Measurements from ENCODE around the gene PPM1M. TPM values are rescaled to one million over a fixed set of nuclear protein-coding genes. Genes with fewer than 3 reads are reported as not detected.

Gene PPM1M
- total and polyA plus RNA-seq, 4 donors: 18.2 to 53.6 (median 35.0) TPM

- WGBS, 2 donors: 88 to 89% methylated on average over 4 of the region's 4 CpGs
- DNase-seq (no peak), ATAC-seq (ENCODE audit: insufficient read depth, low FRiP score) (no peak)
- Histone ChIP-seq H3K4me3 (no peak overlapping the region), H3K27me3 (ENCODE audit: control insufficient read depth in 3 of 3, insufficient read depth in 3 of 3, low read length in 2 of 3) (no peaks in the 10 kb centered on the region), H3K9ac (ENCODE audit: insufficient read depth in 1 of 2, low read length in 2 of 2) (no peak overlapping the region), H3K27ac (ENCODE audit: low read depth in 1 of 2, low read length in 1 of 2) (no peak overlapping the region), H3K4me1 (ENCODE audit: control insufficient read depth in 5 of 5, insufficient read depth in 5 of 5, low read length in 5 of 5) (peaks cover 0 to 1% (median 0%) of the 10 kb centered on the region in 5 donors), H3K9me3 (ENCODE audit: control insufficient read depth in 4 of 4, insufficient read depth in 3 of 4, low read length in 3 of 4) (no peaks in the 10 kb centered on the region), H3K36me3 (ENCODE audit: control insufficient read depth in 4 of 4, insufficient read depth in 4 of 4, low read length in 4 of 4) (peaks cover 0 to 43% (median 12%) of the 10 kb centered on the region in 4 donors)
- TF ChIP-seq CTCF (IDR thresholded peaks at IDR 0.05; ENCODE audit: control extremely low read depth, extremely low read depth): no peak
Observed at GRCh38 chr3:52227117-52227516, 18.4 kb upstream of the PPM1M start.

DNA sequence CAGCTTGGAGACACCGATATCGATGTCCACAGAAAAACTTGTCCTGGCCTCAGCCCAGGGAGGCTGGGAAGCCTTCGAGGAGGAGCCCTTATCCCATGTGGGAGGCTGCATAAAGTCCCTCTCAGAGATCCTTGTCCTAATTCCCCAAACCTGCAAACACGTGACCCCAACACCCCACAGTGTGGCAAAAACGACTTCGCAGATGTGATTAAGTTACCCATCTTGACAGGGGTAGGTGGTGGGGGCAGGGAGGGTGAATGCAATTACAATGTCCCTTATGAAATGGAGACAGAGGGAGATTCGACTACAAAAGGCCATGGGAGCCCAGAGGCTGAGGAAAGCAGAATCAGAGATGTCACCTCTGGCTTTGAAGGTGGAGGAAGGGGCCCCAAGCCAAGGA, 17.8 kb upstream of the PPM1M start:
- Histone ChIP-seq H3K4me3 (no peak overlapping the region), H3K27me3 (ENCODE audit: control insufficient read depth in 3 of 3, insufficient read depth in 3 of 3, low read length in 2 of 3) (no peaks in the 10 kb centered on the region), H3K4me1 (ENCODE audit: control insufficient read depth in 5 of 5, insufficient read depth in 5 of 5, low read length in 5 of 5) (no peaks in the 10 kb centered on the region), H3K9me3 (ENCODE audit: control insufficient read depth in 4 of 4, insufficient read depth in 3 of 4, low read length in 3 of 4) (no peaks in the 10 kb centered on the region), H3K9ac (ENCODE audit: insufficient read depth in 1 of 2, low read length in 2 of 2) (no peak overlapping the region), H3K36me3 (ENCODE audit: control insufficient read depth in 4 of 4, insufficient read depth in 4 of 4, low read length in 4 of 4) (peaks cover 0 to 48% (median 12%) of the 10 kb centered on the region in 4 donors), H3K27ac (ENCODE audit: low read depth in 1 of 2, low read length in 1 of 2) (no peak overlapping the region)
- no peak for ATAC-seq (ENCODE audit: insufficient read depth, low FRiP score)
- TF ChIP-seq CTCF (IDR thresholded peaks at IDR 0.05; ENCODE audit: control extremely low read depth, extremely low read depth): no peak
- WGBS, 2 donors: 82 to 86% methylated on average over 7 of the region's 7 CpGs
- no peak for DNase-seq

DNA sequence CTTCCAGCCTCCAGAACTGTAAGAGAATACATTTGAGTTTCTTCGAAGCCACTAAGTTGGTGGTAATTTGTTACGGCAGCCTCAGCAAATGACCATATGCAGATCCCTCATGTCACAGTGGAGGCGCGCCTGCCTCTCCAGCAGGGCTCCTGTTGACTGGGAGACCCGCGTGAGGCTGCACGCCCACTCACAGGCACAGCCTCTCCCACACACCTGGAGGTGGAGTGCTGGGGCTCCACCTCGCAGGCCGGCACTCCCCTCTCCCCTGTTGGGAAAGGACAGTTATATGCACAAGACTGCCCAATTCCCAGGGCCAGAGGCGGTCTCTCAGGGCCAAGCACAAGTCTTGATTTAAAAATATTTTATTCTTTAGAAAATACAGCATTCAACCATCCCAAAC, 17.3 kb upstream of the PPM1M start:
- no peak for TF ChIP-seq CTCF (IDR thresholded peaks at IDR 0.05; ENCODE audit: control extremely low read depth, extremely low read depth)
- peaks cover 0 to 51% (median 12%) of the 10 kb centered on the region in 4 donors for H3K36me3 ChIP-seq (ENCODE audit: control insufficient read depth in 4 of 4, insufficient read depth in 4 of 4, low read length in 4 of 4)
- DNase-seq (no peak), ATAC-seq (ENCODE audit: insufficient read depth, low FRiP score) (no peak)
- H3K4me3 ChIP-seq: no peak overlapping the region
- no peaks in the 10 kb centered on the region for H3K4me1 ChIP-seq (ENCODE audit: control insufficient read depth in 5 of 5, insufficient read depth in 5 of 5, low read length in 5 of 5)
- no peak overlapping the region for H3K27ac ChIP-seq (ENCODE audit: low read depth in 1 of 2, low read length in 1 of 2)
- no peaks in the 10 kb centered on the region for H3K9me3 ChIP-seq (ENCODE audit: control insufficient read depth in 4 of 4, insufficient read depth in 3 of 4, low read length in 3 of 4)
- H3K9ac ChIP-seq (ENCODE audit: insufficient read depth in 1 of 2, low read length in 2 of 2): no peak overlapping the region
- WGBS, 2 donors: 90 to 96% methylated on average over 10 of the region's 10 CpGs
- H3K27me3 ChIP-seq (ENCODE audit: control insufficient read depth in 3 of 3, insufficient read depth in 3 of 3, low read length in 2 of 3): no peaks in the 10 kb centered on the region

GRCh38 chr3:52228751-52229291, 16.7 kb upstream of the PPM1M start:
- no peaks in the 10 kb centered on the region for H3K27me3 ChIP-seq (ENCODE audit: control insufficient read depth in 3 of 3, insufficient read depth in 3 of 3, low read length in 2 of 3)
- no peak for ATAC-seq (ENCODE audit: insufficient read depth, low FRiP score)
- H3K27ac ChIP-seq (ENCODE audit: low read depth in 1 of 2, low read length in 1 of 2): no peak overlapping the region
- WGBS, 2 donors: 92 to 94% methylated on average over 21 of the region's 21 CpGs
- no peaks in the 10 kb centered on the region for H3K9me3 ChIP-seq (ENCODE audit: control insufficient read depth in 4 of 4, insufficient read depth in 3 of 4, low read length in 3 of 4)
- H3K4me3 ChIP-seq: no peak overlapping the region
- peaks cover 0 to 51% (median 12%) of the 10 kb centered on the region in 4 donors for H3K36me3 ChIP-seq (ENCODE audit: control insufficient read depth in 4 of 4, insufficient read depth in 4 of 4, low read length in 4 of 4)
- no peak for TF ChIP-seq CTCF (IDR thresholded peaks at IDR 0.05; ENCODE audit: control extremely low read depth, extremely low read depth)
- H3K9ac ChIP-seq (ENCODE audit: insufficient read depth in 1 of 2, low read length in 2 of 2): no peak overlapping the region
- DNase-seq: no peak
- no peaks in the 10 kb centered on the region for H3K4me1 ChIP-seq (ENCODE audit: control insufficient read depth in 5 of 5, insufficient read depth in 5 of 5, low read length in 5 of 5)
